Measurements from ENCODE around the gene SP110. TPM values are rescaled to one million over a fixed set of nuclear protein-coding genes. Genes with fewer than 3 reads are reported as not detected.
"Not testable (repeated sequence)": the region's sequence is repeated elsewhere in the genome, so short reads cannot be mapped to it uniquely, and the experiment has no call there.

The SP110 gene
- total RNA-seq, 1 experiment from 2014 or later: 56.7 TPM

- CTCF ChIA-PET: no interaction called here
- H3K4me3 Mint-ChIP-seq (ENCODE audit: low read depth, unreplicated experiment): no peak within 1 kb of the TSS
- H3K27ac Mint-ChIP-seq (ENCODE audit: unreplicated experiment): no peak within 1 kb of the TSS
- intact Hi-C loops (cut with micrococcal nuclease; ENCODE audit: unreplicated experiment): no loop called here
- H3K36me3 Mint-ChIP-seq (ENCODE audit: insufficient read depth, unreplicated experiment): peaks cover 8% of the 10 kb centered on the region
- TF ChIP-seq CTCF (IDR thresholded peaks at IDR 0.05; ENCODE audit: unreplicated experiment): no peak
- peaks cover 36% of the 10 kb centered on the region for H3K4me1 Mint-ChIP-seq (ENCODE audit: low read depth, unreplicated experiment)
- DNase-seq: no peak
- H3K27me3 Mint-ChIP-seq (ENCODE audit: unreplicated experiment): no peaks in the 10 kb centered on the region
- no TSS peak for BruUV-seq (replicated peaks)
- H3K9me3 Mint-ChIP-seq (ENCODE audit: low read depth, unreplicated experiment): no peaks in the 10 kb centered on the region
Observed at GRCh38 chr2:230225486-230225885, 5.7 kb upstream of the SP110 start, which contains the start of gene SP140. TSS of gene SP140 (plus strand) at chr2:230225736. CDS start at chr2:230225845, 109 bp downstream.

- DNase-seq: no peak
Observed at GRCh38 chr2:230224458-230224857, 4.7 kb upstream of the SP110 start.

DNA sequence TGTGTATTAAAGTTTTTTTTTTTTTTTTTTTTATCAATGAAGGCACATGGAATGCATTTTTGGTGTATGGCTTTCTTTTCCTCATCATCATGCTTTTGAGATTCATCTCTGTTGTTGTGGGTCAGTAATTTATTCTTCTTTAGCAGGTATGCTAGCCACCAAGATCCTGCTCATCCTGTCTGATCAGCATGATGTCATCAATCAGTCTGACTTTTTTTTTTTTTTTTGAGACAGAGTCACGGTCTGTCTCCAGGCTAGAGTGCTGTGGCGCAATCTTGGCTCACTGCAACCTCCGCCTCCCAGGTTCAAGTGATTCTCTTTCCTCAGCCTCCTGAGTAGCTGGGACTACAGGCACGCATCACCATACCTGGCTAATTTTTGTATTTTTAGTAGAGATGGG, 3.0 kb upstream of the SP110 start:
- H3K4me3 Mint-ChIP-seq (ENCODE audit: low read depth, unreplicated experiment); intact Hi-C loops (cut with micrococcal nuclease; ENCODE audit: unreplicated experiment); H3K27me3 Mint-ChIP-seq (ENCODE audit: unreplicated experiment); BruUV-seq (replicated peaks); H3K9me3 Mint-ChIP-seq (ENCODE audit: low read depth, unreplicated experiment); H3K27ac Mint-ChIP-seq (ENCODE audit: unreplicated experiment); CTCF ChIA-PET: not testable (repeated sequence)
- Mint-ChIP-seq H3K4me1 (ENCODE audit: low read depth, unreplicated experiment) (peaks cover 45% of the 10 kb centered on the region), H3K36me3 (ENCODE audit: insufficient read depth, unreplicated experiment) (peaks cover 16% of the 10 kb centered on the region)
- peak; percentile 26 for DNase-seq

More at GRCh38 chr2:230224458-230224857, 4.7 kb upstream of the SP110 start:
- H3K36me3 Mint-ChIP-seq (ENCODE audit: insufficient read depth, unreplicated experiment): peaks cover 7% of the 10 kb centered on the region
- H3K27me3 Mint-ChIP-seq (ENCODE audit: unreplicated experiment): no peaks in the 10 kb centered on the region
- intact Hi-C loops (cut with micrococcal nuclease; ENCODE audit: unreplicated experiment): no loop called here
- no peak overlapping the region for H3K27ac Mint-ChIP-seq (ENCODE audit: unreplicated experiment)
- TF ChIP-seq CTCF (IDR thresholded peaks at IDR 0.05; ENCODE audit: unreplicated experiment): no peak
- H3K9me3 Mint-ChIP-seq (ENCODE audit: low read depth, unreplicated experiment): no peaks in the 10 kb centered on the region
- BruUV-seq (replicated peaks): no TSS peak
- CTCF ChIA-PET: no interaction called here
- no peak overlapping the region for H3K4me3 Mint-ChIP-seq (ENCODE audit: low read depth, unreplicated experiment)
- peaks cover 36% of the 10 kb centered on the region for H3K4me1 Mint-ChIP-seq (ENCODE audit: low read depth, unreplicated experiment)

- H3K4me1 Mint-ChIP-seq (ENCODE audit: low read depth, unreplicated experiment): peaks cover 51% of the 10 kb centered on the region
- intact Hi-C loops (cut with micrococcal nuclease; ENCODE audit: unreplicated experiment): no loop called here
- no peak for TF ChIP-seq CTCF (IDR thresholded peaks at IDR 0.05; ENCODE audit: unreplicated experiment)
- H3K27ac Mint-ChIP-seq (ENCODE audit: unreplicated experiment): no peak overlapping the region
- CTCF ChIA-PET: no interaction called here
- no peaks in the 10 kb centered on the region for H3K27me3 Mint-ChIP-seq (ENCODE audit: unreplicated experiment)
- BruUV-seq (replicated peaks): no TSS peak
- H3K36me3 Mint-ChIP-seq (ENCODE audit: insufficient read depth, unreplicated experiment): peaks cover 16% of the 10 kb centered on the region
- no peaks in the 10 kb centered on the region for H3K9me3 Mint-ChIP-seq (ENCODE audit: low read depth, unreplicated experiment)
- no peak overlapping the region for H3K4me3 Mint-ChIP-seq (ENCODE audit: low read depth, unreplicated experiment)
- no peak for DNase-seq
Observed at GRCh38 chr2:230221493-230221892, 1.7 kb upstream of the SP110 start.

DNA sequence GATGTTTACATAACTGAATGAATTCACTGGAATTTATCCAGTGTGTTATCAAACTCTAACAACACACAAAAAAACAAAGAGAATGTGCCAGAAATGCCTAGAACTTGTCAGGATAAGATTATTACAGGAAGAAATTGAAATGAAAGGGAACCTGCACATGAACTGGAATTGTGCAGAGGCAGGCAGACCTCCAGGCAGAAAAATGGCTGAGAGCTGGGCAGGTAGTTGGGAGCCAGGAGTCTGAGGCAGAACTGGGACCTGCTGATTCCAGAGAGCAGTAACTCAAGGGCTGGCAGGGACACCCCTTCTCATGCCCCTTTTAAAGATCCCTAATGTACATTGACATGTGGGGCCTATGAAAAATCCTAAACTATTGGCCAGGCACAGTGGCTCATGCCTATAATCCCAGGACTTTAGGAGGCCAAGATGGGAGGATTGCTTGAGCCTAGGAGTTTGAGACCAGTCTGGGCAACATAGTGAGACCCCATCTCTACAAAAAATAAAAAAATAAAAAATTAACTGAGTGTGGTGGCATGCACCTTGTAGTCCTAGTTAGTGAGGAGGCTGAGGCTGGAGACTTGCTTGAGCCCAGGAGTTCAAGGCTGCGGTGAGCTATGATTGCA, 674 bp upstream of the SP110 start:
- intact Hi-C loops (cut with micrococcal nuclease; ENCODE audit: unreplicated experiment): no loop called here
- Mint-ChIP-seq H3K27me3 (ENCODE audit: unreplicated experiment) (no peaks in the 10 kb centered on the region), H3K4me3 (ENCODE audit: low read depth, unreplicated experiment) (peak overlapping the region; percentile 92), H3K4me1 (ENCODE audit: low read depth, unreplicated experiment) (peaks cover 43% of the 10 kb centered on the region), H3K9me3 (ENCODE audit: low read depth, unreplicated experiment) (no peaks in the 10 kb centered on the region), H3K36me3 (ENCODE audit: insufficient read depth, unreplicated experiment) (peaks cover 16% of the 10 kb centered on the region), H3K27ac (ENCODE audit: unreplicated experiment) (peak overlapping the region; percentile 92)
- CTCF ChIA-PET: interaction anchor here (1.0 to 1.5 kb wide), 3 partner anchors 9 to 158 kb away, joined by 3 to 6 read pairs (median 4); no protein-coding TSS in a partner anchor
- no peak for TF ChIP-seq CTCF (IDR thresholded peaks at IDR 0.05; ENCODE audit: unreplicated experiment)
- DNase-seq: no peak
- TSS peak; percentile 99 for BruUV-seq (replicated peaks)

Measured in Calu3 (cell line).